ENCODE data around the gene DOCK7.

DNA sequence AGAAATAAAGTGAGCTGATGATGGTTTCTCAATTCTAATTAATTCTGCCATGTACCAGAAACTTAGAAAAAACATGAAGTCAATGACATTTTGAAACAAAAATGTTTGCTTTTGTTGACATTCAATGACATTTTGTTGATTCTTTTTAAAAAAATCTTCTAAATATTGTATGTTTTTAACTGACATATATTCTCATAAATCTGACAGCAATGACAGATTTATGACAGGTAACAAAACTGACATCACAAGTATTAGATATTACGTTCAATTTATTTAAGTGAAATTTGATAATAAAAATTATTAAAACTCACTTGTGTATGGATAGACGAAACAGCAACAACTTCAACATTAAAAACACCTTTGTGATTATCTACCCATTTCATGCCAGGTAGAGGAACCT lies 126.9 kb downstream of the DOCK7 start:
- TF ChIP-seq PCBP1 (IDR thresholded peaks at IDR 0.05; ENCODE audit: borderline replicate concordance, low read depth, low read length) (no peak), SP2 (CRISPR knock-in tag; IDR thresholded peaks at IDR 0.05) (no peak)

All from HepG2 (cell line).